Spinal cord (tissue), 10 donors: Measurements from ENCODE around the gene SELENOV. TPM values are rescaled to one million over a fixed set of nuclear protein-coding genes. Genes with fewer than 3 reads are reported as not detected.

Experiments
- DNase-seq, 6 donors: peaks; one replicate each; pipeline versions ENCODE4 v3.0.0 to v3.0.0-alpha.2; 2013 to 2015; ENCODE audit warnings: low spot score in 6 of 6, low read depth in 4 of 6
- H3K27ac ChIP-seq: one replicate; pipeline ENCODE4 v1.5.1; 2013; ENCODE audit warnings: low read depth, low read length, control low read depth
- H3K27me3 ChIP-seq: one replicate; pipeline ENCODE4 v1.6.1; 2013; ENCODE audit warnings: low read length; ENCODE audit not compliant: control insufficient read depth, insufficient read depth
- H3K36me3 ChIP-seq: one replicate; pipeline ENCODE4 v1.6.1; 2013; ENCODE audit warnings: low read length; ENCODE audit not compliant: control insufficient read depth, insufficient read depth
- H3K4me1 ChIP-seq: one replicate; pipeline ENCODE4 v1.6.1; 2013; ENCODE audit warnings: low read length; ENCODE audit not compliant: control insufficient read depth, insufficient read depth
- H3K4me3 ChIP-seq: one replicate; pipeline ENCODE4 v1.5.1; 2013; ENCODE audit warnings: low read depth, low read length, control low read depth
- H3K9me3 ChIP-seq: one replicate; pipeline ENCODE4 v1.6.1; 2013; ENCODE audit warnings: low read length; ENCODE audit not compliant: control insufficient read depth, insufficient read depth
- WGBS: methylation state at CpG from one replicate; pipeline ENCODE4 v1.1.5; 2013; ENCODE audit warnings: missing lambda C conversion rate; ENCODE audit not compliant: insufficient coverage; 5-methylcytosine and 5-hydroxymethylcytosine counted together
- polyA plus RNA-seq, 2 donors: library from polyadenylated mRNA; unstranded; fragments of 120-200 nt; gene quantifications; one replicate each; pipeline ENCODE4 v1.2.1, GENCODE V29; 2013; ENCODE audit not compliant: insufficient read length in 2 of 2
- total RNA-seq, 2 donors: library from RNA; depleted of rRNA in 1 of 2; stranded (reverse); fragments of 120-200 nt in 1 of 2; fragments of >200 nt in 1 of 2; gene quantifications; one replicate each; pipeline versions ENCODE4 v1.2.3 to v1.2.4, GENCODE V29; 2013 to 2014
- donor health status: healthy.

The SELENOV gene
- total and polyA plus RNA-seq, 4 donors: 0.54 to 1.7 (median 0.77) TPM; not detected in 1

- Histone ChIP-seq H3K9me3 (no peaks in the 10 kb centered on the region), H3K36me3 (peaks cover 2% of the 10 kb centered on the region), H3K27ac (no peak overlapping the region), H3K27me3 (peaks cover 34% of the 10 kb centered on the region), H3K4me3 (peak overlapping the region; percentile 53), H3K4me1 (peaks cover 17% of the 10 kb centered on the region)
- no peak for DNase-seq
- 2% methylated on average over 38 of the region's 44 CpGs for WGBS
Measured at GRCh38 chr19:39515551-39516191, 732 bp downstream of the SELENOV start.

- peaks cover 34% of the 10 kb centered on the region for H3K27me3 ChIP-seq
- no peaks in the 10 kb centered on the region for H3K9me3 ChIP-seq
- H3K27ac ChIP-seq: no peak overlapping the region
- no peak for DNase-seq
- peaks cover 17% of the 10 kb centered on the region for H3K4me1 ChIP-seq
- 37% methylated on average over 3 of the region's 6 CpGs for WGBS
- H3K36me3 ChIP-seq: peaks cover under 1% of the 10 kb centered on the region
- H3K4me3 ChIP-seq: peak overlapping the region; percentile 53
Measured at GRCh38 chr19:39516270-39516669, 1.3 kb downstream of the SELENOV start.

- Histone ChIP-seq H3K9me3 (no peaks in the 10 kb centered on the region), H3K4me3 (no peak overlapping the region), H3K36me3 (peaks cover 2% of the 10 kb centered on the region), H3K27me3 (peaks cover 33% of the 10 kb centered on the region), H3K27ac (no peak overlapping the region), H3K4me1 (peaks cover 17% of the 10 kb centered on the region)
- WGBS: 86% methylated on average over 3 of the region's 3 CpGs
- DNase-seq: no peak
Measured at GRCh38 chr19:39517432-39517831, 2.5 kb downstream of the SELENOV start.

- Histone ChIP-seq H3K27ac (no peak overlapping the region), H3K9me3 (no peaks in the 10 kb centered on the region), H3K4me1 (peaks cover 17% of the 10 kb centered on the region), H3K36me3 (peaks cover 2% of the 10 kb centered on the region), H3K4me3 (no peak overlapping the region), H3K27me3 (peaks cover 29% of the 10 kb centered on the region)
- 100% methylated on average over 1 of the region's 5 CpGs for WGBS
- DNase-seq: no peak
Measured at GRCh38 chr19:39518458-39518857, 3.5 kb downstream of the SELENOV start.

- DNase-seq: no peak
- Histone ChIP-seq H3K27me3 (peaks cover 24% of the 10 kb centered on the region), H3K4me3 (no peak overlapping the region), H3K9me3 (no peaks in the 10 kb centered on the region), H3K4me1 (peaks cover 17% of the 10 kb centered on the region), H3K27ac (no peak overlapping the region), H3K36me3 (peaks cover 6% of the 10 kb centered on the region)
- 94% methylated on average over 4 of the region's 9 CpGs for WGBS
Measured at GRCh38 chr19:39518975-39519374, 4.0 kb downstream of the SELENOV start.

- Histone ChIP-seq H3K4me3 (no peak overlapping the region), H3K27me3 (peaks cover 6% of the 10 kb centered on the region), H3K27ac (no peak overlapping the region), H3K9me3 (no peaks in the 10 kb centered on the region), H3K4me1 (peaks cover 5% of the 10 kb centered on the region), H3K36me3 (peaks cover 17% of the 10 kb centered on the region)
- 94% methylated on average over 2 of the region's 8 CpGs for WGBS
- no peak for DNase-seq
Measured at GRCh38 chr19:39520541-39521484, 5.9 kb downstream of the SELENOV start.

- no peak overlapping the region for H3K27ac ChIP-seq
- 92% methylated on average over 5 of the region's 8 CpGs for WGBS
- H3K27me3 ChIP-seq: no peaks in the 10 kb centered on the region
- DNase-seq: no peak
- peaks cover 29% of the 10 kb centered on the region for H3K36me3 ChIP-seq
- H3K4me3 ChIP-seq: no peak overlapping the region
- H3K9me3 ChIP-seq: no peaks in the 10 kb centered on the region
- no peaks in the 10 kb centered on the region for H3K4me1 ChIP-seq
Measured at GRCh38 chr19:39524495-39524894, 9.6 kb downstream of the SELENOV start.

GRCh38 chr19:39525205-39525604 is 10.3 kb downstream of the SELENOV start:
- no CpG with 5 or more reads among the region's 3 CpGs for WGBS
- Histone ChIP-seq H3K27me3 (no peaks in the 10 kb centered on the region), H3K27ac (no peak overlapping the region), H3K9me3 (no peaks in the 10 kb centered on the region), H3K36me3 (peaks cover 34% of the 10 kb centered on the region), H3K4me1 (no peaks in the 10 kb centered on the region), H3K4me3 (no peak overlapping the region)
- DNase-seq: no peak

- DNase-seq: no peak
- 7% methylated on average over 2 of the region's 14 CpGs for WGBS
Measured at GRCh38 chr19:39531834-39532232, 16.9 kb downstream of the SELENOV start.

More at GRCh38 chr19:39531834-39532232, 16.9 kb downstream of the SELENOV start:
- H3K4me3 ChIP-seq: peak overlapping the region; percentile 77
- no peaks in the 10 kb centered on the region for H3K9me3 ChIP-seq
- H3K27me3 ChIP-seq: no peaks in the 10 kb centered on the region
- peaks cover 12% of the 10 kb centered on the region for H3K4me1 ChIP-seq
- peak overlapping the region; percentile 81 for H3K27ac ChIP-seq
- peaks cover 20% of the 10 kb centered on the region for H3K36me3 ChIP-seq
